SK-N-SH (cell line): ENCODE data around the gene GPR15. TPM values are rescaled to one million over a fixed set of nuclear protein-coding genes. Genes with fewer than 3 reads are reported as not detected.

Source experiments
- CTCF ChIA-PET: fragments of 300-600, 350-600 bp; formaldehyde crosslinking; extraction: SDS; loops from one replicate; lab custom pipeline; 2021; lab: Yijun Ruan, JAX
- POLR2A ChIA-PET: fragments of 350-600 bp; sonication (Branson Sonifier 250); formaldehyde crosslinking; extraction: SDS; loops from one replicate; lab custom pipeline; 2020; ENCODE audit warnings: antibody characterized with exemption, inconsistent platforms; lab: Yijun Ruan, JAX
- DNase-seq: peaks from one replicate; pipeline ENCODE4 v3.0.0; 2012
- H2AFZ ChIP-seq: fragments of 200-600 bp; sonication (generic); 2 replicates; pipeline ENCODE4 v1.8.1; 2016; ENCODE audit warnings: antibody characterized with exemption, mild to moderate bottlenecking, low read depth
- H3F3A ChIP-seq: fragments of 200-600 bp; sonication (generic); replicated peaks from 2 replicates; pipeline ENCODE3; 2016; ENCODE audit warnings: antibody characterized with exemption, mild to moderate bottlenecking; ENCODE audit not compliant: insufficient read depth
- H3K27ac ChIP-seq, 2 experiments: fragments of 200-500 bp in 1 of 2; fragments of 200-600 bp in 1 of 2; sonication (Bioruptor generic) in 1 of 2; sonication (generic), shearing (Covaris generic) in 1 of 2; 2 replicates each; pipeline versions ENCODE4 v1.5.1 to v1.6.1; 2014 to 2016; ENCODE audit warnings: low read depth in 2 of 2, inconsistent platforms in 1 of 2, low read length in 1 of 2, mild to moderate bottlenecking in 1 of 2, mixed read lengths in 1 of 2
- H3K27me3 ChIP-seq: fragments of 200-600 bp; sonication (generic), shearing (Covaris generic); 2 replicates; pipeline ENCODE4 v1.6.1; 2016; ENCODE audit warnings: mixed run types; ENCODE audit not compliant: insufficient read depth
- H3K36me3 ChIP-seq, 2 experiments: fragments of 200-500 bp in 1 of 2; fragments of 200-600 bp in 1 of 2; sonication (Bioruptor generic) in 1 of 2; sonication (generic) in 1 of 2; replicated peaks in 1 of 2; 2 replicates each; pipeline versions ENCODE3 to v1.5.1; 2014 to 2016; ENCODE audit warnings: low read length in 1 of 2, mild to moderate bottlenecking in 1 of 2; ENCODE audit not compliant: insufficient read depth in 2 of 2, control insufficient read depth in 1 of 2
- H3K4me1 ChIP-seq, 2 experiments: fragments of 200-500 bp in 1 of 2; fragments of 200-600 bp in 1 of 2; sonication (Bioruptor generic) in 1 of 2; sonication (generic), shearing (Covaris generic) in 1 of 2; 2 replicates each; pipeline versions ENCODE4 v1.5.1 to v1.6.1; 2014 to 2016; ENCODE audit warnings: low read depth in 1 of 2, low read length in 1 of 2, mixed run types in 1 of 2; ENCODE audit not compliant: insufficient read depth in 2 of 2, control insufficient read depth in 1 of 2
- H3K4me2 ChIP-seq: fragments of 200-600 bp; sonication (generic), shearing (Covaris generic); 2 replicates; pipeline ENCODE4 v1.6.1; 2017; ENCODE audit warnings: mixed run types
- H3K4me3 ChIP-seq, 2 experiments: fragments of 200-500 bp in 1 of 2; fragments of 200-600 bp in 1 of 2; sonication (Bioruptor generic) in 1 of 2; sonication (generic), shearing (Covaris generic) in 1 of 2; 2 replicates each; pipeline versions ENCODE4 v1.5.1 to v1.8.1; 2014 to 2016; ENCODE audit warnings: low read depth in 2 of 2, inconsistent platforms in 1 of 2, low read length in 1 of 2, mild to moderate bottlenecking in 1 of 2, mixed read lengths in 1 of 2, moderate library complexity in 1 of 2
- H3K79me2 ChIP-seq: fragments of 200-600 bp; sonication (generic); 2 replicates; pipeline ENCODE4 v1.8.1; 2017; ENCODE audit warnings: mild to moderate bottlenecking; ENCODE audit not compliant: insufficient read depth
- H3K9ac ChIP-seq: fragments of 200-600 bp; sonication (generic); 2 replicates; pipeline ENCODE4 v1.6.1; 2017; ENCODE audit warnings: mixed run types
- H3K9me2 ChIP-seq: fragments of 200-600 bp; sonication (generic); 2 replicates; pipeline ENCODE4 v1.6.1; 2017; ENCODE audit warnings: mixed run types
- H3K9me3 ChIP-seq: fragments of 200-600 bp; sonication (generic); 2 replicates; pipeline ENCODE4 v1.6.1; 2017; ENCODE audit warnings: mixed run types, mild to moderate bottlenecking, moderate library complexity
- H4K20me1 ChIP-seq: fragments of 200-600 bp; sonication (generic); 2 replicates; pipeline ENCODE4 v1.6.1; 2017; ENCODE audit warnings: mild to moderate bottlenecking, mixed run types; ENCODE audit not compliant: insufficient read depth
- CHD2 ChIP-seq: fragments of 150-350 bp; IDR thresholded peaks from 2 replicates; pipeline ENCODE4 v1.6.1; 2018; ENCODE audit warnings: low read length; ENCODE audit not compliant: partially characterized antibody
- EZH2phosphoT487 ChIP-seq: fragments of 200-600 bp; sonication (generic); IDR thresholded peaks from 2 replicates; pipeline ENCODE4 v1.6.1; 2017; ENCODE audit warnings: low read depth, mixed run types, mild to moderate bottlenecking, antibody characterized with exemption, moderate library complexity, borderline replicate concordance
- FOSL2 ChIP-seq: IDR thresholded peaks from 2 replicates; pipeline ENCODE4 v1.4.0; 2012; ENCODE audit warnings: low read depth, mild to moderate bottlenecking, moderate library complexity, borderline replicate concordance
- GABPA ChIP-seq: IDR thresholded peaks from 2 replicates; pipeline ENCODE4 v1.4.0; 2012; ENCODE audit warnings: low read depth, mild to moderate bottlenecking
- MEF2A ChIP-seq: IDR thresholded peaks from 2 replicates; pipeline ENCODE4 v1.4.0; 2012; ENCODE audit warnings: low read depth, borderline replicate concordance
- MXI1 ChIP-seq: IDR thresholded peaks from 2 replicates; pipeline ENCODE4 v1.6.1; 2012; ENCODE audit warnings: mild to moderate bottlenecking, low read depth, low read length, improper control_type of control experiment
- NRF1 ChIP-seq: IDR thresholded peaks from 2 replicates; pipeline ENCODE4 v1.6.1; 2012; ENCODE audit warnings: low read depth, mild to moderate bottlenecking, low read length
- RAD21 ChIP-seq: IDR thresholded peaks from 2 replicates; pipeline ENCODE4 v1.6.1; 2012; ENCODE audit warnings: mild to moderate bottlenecking, low read length
- RCOR1 ChIP-seq: fragments of 150-350 bp; IDR thresholded peaks from 2 replicates; pipeline ENCODE4 v1.6.1; 2017; ENCODE audit warnings: antibody characterized with exemption, low read length
- RXRA ChIP-seq: IDR thresholded peaks from 2 replicates; pipeline ENCODE4 v1.4.0; 2012; ENCODE audit warnings: low read depth, mild to moderate bottlenecking, borderline replicate concordance
- TAF1 ChIP-seq: IDR thresholded peaks from 2 replicates; pipeline ENCODE4 v1.6.1; 2012; ENCODE audit warnings: low read depth, mild to moderate bottlenecking, low read length, moderate library complexity, borderline replicate concordance
- YY1 ChIP-seq: IDR thresholded peaks from 2 replicates; pipeline ENCODE4 v1.4.0; 2012; ENCODE audit warnings: low read depth, mild to moderate bottlenecking
- ZBTB33 ChIP-seq: IDR thresholded peaks from 2 replicates; pipeline ENCODE4 v1.4.0; 2012; ENCODE audit warnings: low read depth, borderline replicate concordance
- WGBS: methylation state at CpG from one replicate; pipeline ENCODE4 v1.1.6; 2017; ENCODE audit warnings: low lambda C conversion rate; 5-methylcytosine and 5-hydroxymethylcytosine counted together
- polyA plus RNA-seq, 3 experiments: library from polyadenylated mRNA; depleted of rRNA; stranded (reverse); fragments of >200 nt; gene quantifications; 2 replicates each; pipeline ENCODE4 v1.2.3, GENCODE V29; 2012
- TF ChIP-seq, protein P1 (sequence below): fragments of 200-600 bp; sonication (generic); IDR thresholded peaks from 2 replicates; pipeline ENCODE4 v1.6.1; 2017; ENCODE audit warnings: antibody characterized with exemption, mild to moderate bottlenecking, moderate library complexity
- TF ChIP-seq, protein P2 (sequence below): IDR thresholded peaks from 2 replicates; pipeline ENCODE4 v1.4.0; 2012; ENCODE audit warnings: low read depth, borderline replicate concordance
- TF ChIP-seq, protein P3 (sequence below): fragments of 150-350 bp; IDR thresholded peaks from 2 replicates; pipeline ENCODE4 v1.6.1; 2017; ENCODE audit warnings: antibody characterized with exemption, low read length, low read depth, borderline replicate concordance

Gene GPR15
- polyA plus RNA-seq, 1 of the 3 experiments (the other 2 are of a cell fraction): not detected

- no peak for TF ChIP-seq EZH2phosphoT487
- TF ChIP-seq RCOR1: no peak
- TF ChIP-seq NRF1: no peak
- TF ChIP-seq, all 33 proteins: peak for 0
Observed at GRCh38 chr3:98482717-98483482, 48.9 kb upstream of the GPR15 start (continued).

DNA sequence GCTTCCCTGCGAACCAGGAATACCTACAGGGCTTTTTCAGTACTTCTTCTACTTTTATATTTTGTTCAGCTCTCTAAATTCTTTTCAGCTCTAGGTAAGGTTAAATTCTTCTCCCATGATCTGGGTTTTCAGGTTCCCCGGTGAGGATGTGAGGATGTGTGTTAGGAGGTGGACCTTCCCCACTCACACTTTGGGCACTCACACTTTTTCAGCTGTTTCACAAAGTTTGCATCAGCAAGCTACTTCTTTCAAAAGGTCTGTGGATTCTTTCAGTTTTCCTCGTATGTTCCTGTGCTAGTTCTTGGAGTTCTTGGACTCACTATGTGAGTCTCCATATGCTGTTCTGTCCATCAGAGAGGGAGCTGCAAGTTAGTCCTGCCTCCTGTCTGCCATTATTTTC is 48.2 kb upstream of the GPR15 start:
- Histone ChIP-seq H3K4me3 (no peak overlapping the region), H3K9ac (no peak overlapping the region), H3K79me2 (no peaks in the 10 kb centered on the region), H3K9me2 (no peaks in the 10 kb centered on the region), H3K4me2 (no peak overlapping the region), H2AFZ (no peak overlapping the region), H3K4me1 (no peaks in the 10 kb centered on the region), H3K9me3 (no peaks in the 10 kb centered on the region), H3K36me3 (no peaks in the 10 kb centered on the region), H3K27me3 (no peaks in the 10 kb centered on the region), H4K20me1 (no peaks in the 10 kb centered on the region), H3K27ac (no peak overlapping the region), H3F3A (no peaks in the 10 kb centered on the region)
- no peak for DNase-seq
- POLR2A ChIA-PET: no interaction called here
- CTCF ChIA-PET: no interaction called here
- no peak for TF ChIP-seq TAF1
- no peak for TF ChIP-seq RXRA
- no peak for TF ChIP-seq MXI1
- TF ChIP-seq, protein P1, sequence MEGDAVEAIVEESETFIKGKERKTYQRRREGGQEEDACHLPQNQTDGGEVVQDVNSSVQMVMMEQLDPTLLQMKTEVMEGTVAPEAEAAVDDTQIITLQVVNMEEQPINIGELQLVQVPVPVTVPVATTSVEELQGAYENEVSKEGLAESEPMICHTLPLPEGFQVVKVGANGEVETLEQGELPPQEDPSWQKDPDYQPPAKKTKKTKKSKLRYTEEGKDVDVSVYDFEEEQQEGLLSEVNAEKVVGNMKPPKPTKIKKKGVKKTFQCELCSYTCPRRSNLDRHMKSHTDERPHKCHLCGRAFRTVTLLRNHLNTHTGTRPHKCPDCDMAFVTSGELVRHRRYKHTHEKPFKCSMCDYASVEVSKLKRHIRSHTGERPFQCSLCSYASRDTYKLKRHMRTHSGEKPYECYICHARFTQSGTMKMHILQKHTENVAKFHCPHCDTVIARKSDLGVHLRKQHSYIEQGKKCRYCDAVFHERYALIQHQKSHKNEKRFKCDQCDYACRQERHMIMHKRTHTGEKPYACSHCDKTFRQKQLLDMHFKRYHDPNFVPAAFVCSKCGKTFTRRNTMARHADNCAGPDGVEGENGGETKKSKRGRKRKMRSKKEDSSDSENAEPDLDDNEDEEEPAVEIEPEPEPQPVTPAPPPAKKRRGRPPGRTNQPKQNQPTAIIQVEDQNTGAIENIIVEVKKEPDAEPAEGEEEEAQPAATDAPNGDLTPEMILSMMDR: no peak
- TF ChIP-seq ZBTB33: no peak
- no peak for TF ChIP-seq GABPA
- TF ChIP-seq RAD21: no peak
- TF ChIP-seq, protein P2, sequence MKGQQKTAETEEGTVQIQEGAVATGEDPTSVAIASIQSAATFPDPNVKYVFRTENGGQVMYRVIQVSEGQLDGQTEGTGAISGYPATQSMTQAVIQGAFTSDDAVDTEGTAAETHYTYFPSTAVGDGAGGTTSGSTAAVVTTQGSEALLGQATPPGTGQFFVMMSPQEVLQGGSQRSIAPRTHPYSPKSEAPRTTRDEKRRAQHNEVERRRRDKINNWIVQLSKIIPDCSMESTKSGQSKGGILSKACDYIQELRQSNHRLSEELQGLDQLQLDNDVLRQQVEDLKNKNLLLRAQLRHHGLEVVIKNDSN: no peak
- TF ChIP-seq EZH2phosphoT487: no peak
- no peak for TF ChIP-seq CHD2
- no peak for TF ChIP-seq FOSL2
- TF ChIP-seq, protein P3, sequence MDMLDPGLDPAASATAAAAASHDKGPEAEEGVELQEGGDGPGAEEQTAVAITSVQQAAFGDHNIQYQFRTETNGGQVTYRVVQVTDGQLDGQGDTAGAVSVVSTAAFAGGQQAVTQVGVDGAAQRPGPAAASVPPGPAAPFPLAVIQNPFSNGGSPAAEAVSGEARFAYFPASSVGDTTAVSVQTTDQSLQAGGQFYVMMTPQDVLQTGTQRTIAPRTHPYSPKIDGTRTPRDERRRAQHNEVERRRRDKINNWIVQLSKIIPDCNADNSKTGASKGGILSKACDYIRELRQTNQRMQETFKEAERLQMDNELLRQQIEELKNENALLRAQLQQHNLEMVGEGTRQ: no peak
- TF ChIP-seq YY1: no peak
- no peak for TF ChIP-seq RCOR1
- TF ChIP-seq MEF2A: no peak
- WGBS: 9% methylated on average over 3 of the region's 3 CpGs
